Endothelial cell of umbilical vein (primary cell): ENCODE measurements around the gene FXYD6. TPM values are rescaled to one million over a fixed set of nuclear protein-coding genes. Genes with fewer than 3 reads are reported as not detected.

Experiments used
- BruUV-seq: library from RNA; stranded (reverse); fragments of 400-500 nt; replicated peaks from 2 replicates; lab custom pipeline; 2021; lab: Mats Ljungman, UMichigan
- CTCF ChIA-PET: fragments of 300-600, 350-600 bp; sonication (Branson Sonifier 250); formaldehyde crosslinking; loops from one replicate; lab custom pipeline; 2021; ENCODE audit warnings: antibody characterized with exemption, inconsistent platforms; lab: Charles Lee
- POLR2A ChIA-PET: fragments of 300-600, 350-600 bp; sonication (Branson Sonifier 250); formaldehyde crosslinking; loops from one replicate; lab custom pipeline; 2021; ENCODE audit warnings: antibody characterized with exemption, inconsistent platforms; lab: Charles Lee
- DNase-seq: peaks from one replicate; pipeline ENCODE4 v3.0.0-alpha.2; 2011; ENCODE audit warnings: low read depth, low spot score
- FAIRE-seq: peaks from 2 replicates; lab custom pipeline; 2011; peaks lifted over from hg19 to GRCh38; lab: Jason Lieb, UNC
- H2AFZ ChIP-seq: 2 replicates; pipeline ENCODE4 v1.6.0; 2012; ENCODE audit warnings: low read depth, low read length, control low read depth, inconsistent platforms
- H3K27ac ChIP-seq: 2 replicates; pipeline ENCODE4 v1.5.1; 2011; ENCODE audit warnings: low read depth, mild to moderate bottlenecking, control low read depth, low read length, moderate library complexity; ENCODE audit not compliant: insufficient read depth
- H3K27me3 ChIP-seq, 2 experiments: 2 replicates each; pipeline versions ENCODE4 v1.6.0 to v1.6.1; 2011; ENCODE audit warnings: low read length in 2 of 2, mixed read lengths in 1 of 2; ENCODE audit not compliant: control insufficient read depth in 2 of 2, insufficient read depth in 2 of 2
- H3K36me3 ChIP-seq, 2 experiments: 2 replicates in 1 of 2; 3 replicates in 1 of 2; pipeline ENCODE4 v1.5.1; 2011; ENCODE audit warnings: low read length in 2 of 2, mild to moderate bottlenecking in 1 of 2, moderate library complexity in 1 of 2; ENCODE audit not compliant: control insufficient read depth in 2 of 2, insufficient read depth in 2 of 2; ENCODE audit errors: extremely low read depth in 1 of 2
- H3K4me1 ChIP-seq: 3 replicates; pipeline ENCODE4 v1.5.1; 2011; ENCODE audit warnings: mild to moderate bottlenecking, low read length; ENCODE audit not compliant: control insufficient read depth, insufficient read depth; ENCODE audit errors: extremely low read depth
- H3K4me2 ChIP-seq: 2 replicates; pipeline ENCODE4 v1.6.1; 2011; ENCODE audit warnings: low read length, control low read depth, mixed read lengths; ENCODE audit not compliant: insufficient read depth
- H3K4me3 ChIP-seq, 3 experiments: fragments of 200-600 bp in 1 of 3; sonication (generic), shearing (Covaris generic) in 1 of 3; replicated peaks in 1 of 3; 2 replicates each; pipeline ENCODE4 v1.5.1; 2011 to 2016; ENCODE audit warnings: control low read depth in 3 of 3, low read length in 3 of 3, mild to moderate bottlenecking in 2 of 3, inconsistent platforms in 1 of 3, low read depth in 1 of 3, moderate library complexity in 1 of 3; ENCODE audit not compliant: insufficient read depth in 1 of 3
- H3K79me2 ChIP-seq: 2 replicates; pipeline ENCODE4 v1.6.0; 2012; ENCODE audit warnings: low read length, inconsistent platforms; ENCODE audit not compliant: control insufficient read depth, insufficient read depth
- H3K9ac ChIP-seq: replicated peaks from 2 replicates; pipeline ENCODE3; 2011; ENCODE audit warnings: low read length, control low read depth; ENCODE audit not compliant: insufficient read depth; ENCODE audit errors: extremely low read depth
- H3K9me1 ChIP-seq: replicated peaks from 3 replicates; pipeline ENCODE4 v1.6.0; 2011; ENCODE audit warnings: mild to moderate bottlenecking, low read length; ENCODE audit not compliant: control insufficient read depth, insufficient read depth; ENCODE audit errors: extremely low read depth
- H3K9me3 ChIP-seq: replicated peaks from 2 replicates; pipeline ENCODE4 v1.5.1; 2012; ENCODE audit warnings: low read length, inconsistent platforms; ENCODE audit not compliant: control insufficient read depth, insufficient read depth
- H4K20me1 ChIP-seq: replicated peaks from 2 replicates; pipeline ENCODE3; 2011; ENCODE audit warnings: mild to moderate bottlenecking, low read length; ENCODE audit not compliant: control insufficient read depth, insufficient read depth; ENCODE audit errors: extremely low read depth
- EZH2 ChIP-seq: IDR thresholded peaks from 2 replicates; pipeline ENCODE4 v1.6.1; 2012; ENCODE audit warnings: borderline replicate concordance, low read depth, mild to moderate bottlenecking, moderate library complexity, low read length, inconsistent platforms; ENCODE audit not compliant: severe bottlenecking
- FOS ChIP-seq: IDR thresholded peaks from 2 replicates; pipeline ENCODE4 v1.6.1; 2011; ENCODE audit warnings: mild to moderate bottlenecking, low read length, moderate library complexity, borderline replicate concordance; ENCODE audit not compliant: insufficient read depth
- GATA2 ChIP-seq: IDR thresholded peaks from 2 replicates; pipeline ENCODE4 v1.7.0; 2011; ENCODE audit warnings: low read depth, mild to moderate bottlenecking, moderate library complexity, mixed read lengths, low read length; ENCODE audit not compliant: insufficient read length, insufficient read depth
- JUN ChIP-seq: IDR thresholded peaks from 2 replicates; pipeline ENCODE4 v1.6.1; 2011; ENCODE audit warnings: borderline replicate concordance, low read depth; ENCODE audit not compliant: insufficient read length, insufficient read depth
- MYC ChIP-seq: IDR thresholded peaks from one replicate; pipeline ENCODE4 v1.6.1; 2011; ENCODE audit warnings: mild to moderate bottlenecking, low read depth, low read length
- POLR2A ChIP-seq: IDR thresholded peaks from 2 replicates; pipeline ENCODE4 v1.6.1; 2012; ENCODE audit warnings: low read depth, mild to moderate bottlenecking, control low read depth, low read length
- POLR2AphosphoS5 ChIP-seq: IDR thresholded peaks from 2 replicates; pipeline ENCODE4 v1.6.1; 2012; ENCODE audit warnings: low read depth, mild to moderate bottlenecking, control low read depth, low read length, moderate library complexity; ENCODE audit not compliant: insufficient read depth
- dilution Hi-C: fragments of 300-500 bp; cut with MboI; formaldehyde crosslinking; loops from one replicate; pipeline ENCODE4 v1.15.0; 2019; ENCODE audit warnings: low sequenced_read_pairs; ENCODE audit not compliant: extremely low pct_ligation_motif_present
- intact Hi-C: fragments of 100-400 bp; cut with micrococcal nuclease; formaldehyde crosslinking; loops from one replicate; pipeline ENCODE4 v1.10.0; 2022
- polyA plus RNA-seq, 4 experiments: library from polyadenylated mRNA; depleted of rRNA in 3 of 4; stranded (reverse) in 3 of 4; unstranded in 1 of 4; fragments of >200 nt; gene quantifications; 2 replicates each; pipeline versions ENCODE4 v1.2.1 to v1.2.3, GENCODE V29; 2011 to 2012; ENCODE audit warnings: missing spikeins in 1 of 4
- total RNA-seq: library from RNA; stranded (reverse); gene quantifications from 2 replicates; pipeline ENCODE4 v1.2.3, GENCODE V29; 2021
- TF ChIP-seq, protein P1 (sequence below), 2 donors: IDR thresholded peaks; 1 replicate in 1 of 2; 2 replicates in 1 of 2; pipeline ENCODE4 v1.5.1; 2011; ENCODE audit warnings: low read length in 2 of 2, mild to moderate bottlenecking in 2 of 2, moderate library complexity in 2 of 2, control low read depth in 1 of 2, inconsistent platforms in 1 of 2, low read depth in 1 of 2; ENCODE audit not compliant: insufficient read depth in 1 of 2; ENCODE audit errors: extremely low read depth in 1 of 2
- TF ChIP-seq, protein P2 (sequence below): IDR thresholded peaks from 2 replicates; pipeline ENCODE4 v1.6.1; 2011; ENCODE audit not compliant: insufficient read depth, insufficient read length

FXYD6 gene
- total and polyA plus RNA-seq, 2 donors (not counting 3 experiments of a cell fraction or from before 2014, with no cell fraction given): 1.4 to 8.7 TPM

DNA sequence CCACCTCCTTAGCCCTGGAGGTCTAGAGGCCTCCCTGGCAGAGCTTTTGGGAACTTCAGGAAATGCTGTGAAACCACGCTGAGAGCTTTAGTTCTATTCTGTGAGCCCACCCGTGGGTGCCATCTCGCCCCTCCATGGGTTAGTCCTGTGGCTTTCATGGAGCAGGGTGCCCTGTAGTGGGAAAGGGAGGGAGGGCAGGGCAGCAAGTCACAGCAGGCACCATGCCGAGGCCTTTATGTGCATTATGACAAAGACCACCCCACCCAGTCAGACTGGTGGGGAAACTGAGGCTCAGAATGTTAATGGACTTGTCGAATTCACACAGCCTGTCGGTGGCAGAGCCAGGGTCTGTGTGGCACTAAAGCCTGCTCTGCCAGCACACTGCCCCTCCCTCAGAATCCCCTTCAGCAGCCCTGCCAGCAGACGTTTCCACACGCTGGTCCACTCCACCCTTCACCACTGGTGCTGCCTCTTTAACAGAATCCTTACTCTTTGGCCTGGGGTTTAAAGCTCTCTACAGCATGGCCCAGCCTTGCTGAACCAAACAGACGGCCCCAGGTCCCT, 39.3 kb upstream of the FXYD6 start:
- Histone ChIP-seq H3K4me1 (no peaks in the 10 kb centered on the region), H3K9ac (no peak overlapping the region), H3K27ac (no peak overlapping the region), H4K20me1 (no peaks in the 10 kb centered on the region), H3K4me3 (no peak overlapping the region), H2AFZ (no peak overlapping the region), H3K36me3 (no peaks in the 10 kb centered on the region), H3K9me1 (no peaks in the 10 kb centered on the region), H3K9me3 (no peaks in the 10 kb centered on the region), H3K27me3 (no peaks in the 10 kb centered on the region), H3K4me2 (no peak overlapping the region), H3K79me2 (no peaks in the 10 kb centered on the region)
- DNase-seq: no peak
- CTCF ChIA-PET: interaction anchor here (1.0 kb wide), 1 partner anchor 31 kb away, joined by 3 read pairs; no protein-coding TSS in a partner anchor
- FAIRE-seq: no peak
- intact Hi-C loops: no loop called here
- no peak for TF ChIP-seq MYC
- TF ChIP-seq GATA2: no peak
- no peak for TF ChIP-seq EZH2
- no peak for TF ChIP-seq POLR2AphosphoS5
- TF ChIP-seq, protein P1, sequence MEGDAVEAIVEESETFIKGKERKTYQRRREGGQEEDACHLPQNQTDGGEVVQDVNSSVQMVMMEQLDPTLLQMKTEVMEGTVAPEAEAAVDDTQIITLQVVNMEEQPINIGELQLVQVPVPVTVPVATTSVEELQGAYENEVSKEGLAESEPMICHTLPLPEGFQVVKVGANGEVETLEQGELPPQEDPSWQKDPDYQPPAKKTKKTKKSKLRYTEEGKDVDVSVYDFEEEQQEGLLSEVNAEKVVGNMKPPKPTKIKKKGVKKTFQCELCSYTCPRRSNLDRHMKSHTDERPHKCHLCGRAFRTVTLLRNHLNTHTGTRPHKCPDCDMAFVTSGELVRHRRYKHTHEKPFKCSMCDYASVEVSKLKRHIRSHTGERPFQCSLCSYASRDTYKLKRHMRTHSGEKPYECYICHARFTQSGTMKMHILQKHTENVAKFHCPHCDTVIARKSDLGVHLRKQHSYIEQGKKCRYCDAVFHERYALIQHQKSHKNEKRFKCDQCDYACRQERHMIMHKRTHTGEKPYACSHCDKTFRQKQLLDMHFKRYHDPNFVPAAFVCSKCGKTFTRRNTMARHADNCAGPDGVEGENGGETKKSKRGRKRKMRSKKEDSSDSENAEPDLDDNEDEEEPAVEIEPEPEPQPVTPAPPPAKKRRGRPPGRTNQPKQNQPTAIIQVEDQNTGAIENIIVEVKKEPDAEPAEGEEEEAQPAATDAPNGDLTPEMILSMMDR (IDR thresholded peaks at IDR 0.05; ENCODE audit: extremely low read depth in 1 of 2, insufficient read depth in 1 of 2, low read depth in 1 of 2, low read length in 2 of 2): no peak
- TF ChIP-seq, protein P2, sequence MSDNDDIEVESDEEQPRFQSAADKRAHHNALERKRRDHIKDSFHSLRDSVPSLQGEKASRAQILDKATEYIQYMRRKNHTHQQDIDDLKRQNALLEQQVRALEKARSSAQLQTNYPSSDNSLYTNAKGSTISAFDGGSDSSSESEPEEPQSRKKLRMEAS: no peak
- TF ChIP-seq FOS: no peak
- no peak for TF ChIP-seq JUN
- no peak for TF ChIP-seq POLR2A
- BruUV-seq: no TSS peak
- dilution Hi-C loops: no loop called here
- POLR2A ChIA-PET: no interaction called here
